CD4-positive, alpha-beta T cell (primary cell): ENCODE measurements around the gene PTPRE. TPM values are rescaled to one million over a fixed set of nuclear protein-coding genes. Genes with fewer than 3 reads are reported as not detected.

Experiments used
- ATAC-seq: fragments of 200-7000 bp; cut with Tn5 transposase; one replicate; pipeline ENCODE4 v1.10.0; 2022; ENCODE audit warnings: mild to moderate bottlenecking; ENCODE audit not compliant: poor library complexity
- CTCF ChIA-PET: fragments of 350-600 bp; sonication (Branson Sonifier 250); formaldehyde crosslinking; loops from one replicate; lab custom pipeline; 2021; ENCODE audit warnings: antibody characterized with exemption, inconsistent platforms; lab: Charles Lee
- POLR2A ChIA-PET: fragments of 350-600 bp; sonication (Branson Sonifier 250); formaldehyde crosslinking; loops from one replicate; lab custom pipeline; 2021; ENCODE audit warnings: antibody characterized with exemption, inconsistent platforms; lab: Charles Lee
- DNase-seq, 14 experiments: peaks; one replicate each; pipeline ENCODE4 v3.0.0-alpha.2; 2013 to 2020; ENCODE audit warnings: mixed read lengths in 2 of 14
- H3K27ac ChIP-seq, 2 donors: one replicate each; pipeline versions ENCODE4 v1.5.1 to v1.7.0; 2013; ENCODE audit warnings: low read length in 2 of 2, low read depth in 1 of 2, mild to moderate bottlenecking in 1 of 2
- H3K27me3 ChIP-seq, 2 experiments: 1 replicate in 1 of 2; 2 replicates in 1 of 2; pipeline versions ENCODE4 v1.6.1 to v1.7.0; 2013; ENCODE audit warnings: low read length in 2 of 2, control low read depth in 1 of 2, mild to moderate bottlenecking in 1 of 2, moderate library complexity in 1 of 2; ENCODE audit not compliant: insufficient read depth in 2 of 2, control insufficient read depth in 1 of 2
- H3K36me3 ChIP-seq: one replicate; pipeline ENCODE4 v1.6.1; 2013; ENCODE audit warnings: low read length, control low read depth; ENCODE audit not compliant: insufficient read depth
- H3K4me1 ChIP-seq: one replicate; pipeline ENCODE4 v1.6.1; 2013; ENCODE audit warnings: low read length, control low read depth; ENCODE audit not compliant: insufficient read depth
- H3K4me3 ChIP-seq: one replicate; pipeline ENCODE4 v1.5.1; 2013; ENCODE audit warnings: mild to moderate bottlenecking, low read length, moderate library complexity
- H3K9me3 ChIP-seq, 2 experiments: 1 replicate in 1 of 2; 2 replicates in 1 of 2; pipeline versions ENCODE4 v1.6.1 to v1.7.0; 2013; ENCODE audit warnings: low read length in 2 of 2, mild to moderate bottlenecking in 2 of 2, control low read depth in 1 of 2, moderate library complexity in 1 of 2; ENCODE audit not compliant: control insufficient read depth in 1 of 2, insufficient read depth in 1 of 2
- H3K27ac Mint-ChIP-seq: one replicate; pipeline ENCODE4 v1.8.0; 2020; ENCODE audit warnings: mixed read lengths
- H3K27me3 Mint-ChIP-seq: one replicate; pipeline ENCODE4 v1.8.0; 2021; ENCODE audit warnings: mixed read lengths
- H3K36me3 Mint-ChIP-seq: one replicate; pipeline ENCODE4 v1.8.0; 2021; ENCODE audit warnings: low read depth, mixed read lengths
- H3K4me1 Mint-ChIP-seq: one replicate; pipeline ENCODE4 v1.8.0; 2021; ENCODE audit warnings: low read depth, mixed read lengths
- H3K4me3 Mint-ChIP-seq: one replicate; pipeline ENCODE4 v1.8.0; 2020; ENCODE audit warnings: mild to moderate bottlenecking, mixed read lengths
- H3K9me3 Mint-ChIP-seq: one replicate; pipeline ENCODE4 v1.8.0; 2020; ENCODE audit warnings: mixed read lengths
- CTCF ChIP-seq: fragments of 200-600 bp; IDR thresholded peaks from one replicate; pipeline ENCODE4 v1.8.0; 2022; ENCODE audit warnings: antibody characterized with exemption, mild to moderate bottlenecking
- intact Hi-C, 2 experiments: fragments of 100-400 bp; cut with DNase I in 1 of 2; cut with micrococcal nuclease in 1 of 2; formaldehyde crosslinking; loops; one replicate each; pipeline versions ENCODE4 v1.15.1 to v1.9.0; 2023 to 2025; cut with DNase I, micrococcal nuclease
- total RNA-seq, 174 experiments: library from RNA in 2 of 174; stranded (reverse) in 2 of 174; gene quantifications; one replicate each; pipeline ENCODE4 v1.2.3 and lab custom pipeline; 2021 to 2026

The PTPRE gene
- total RNA-seq, 2 experiments from 2014 or later = 47.6 to 55.1 TPM

GRCh38 chr10:128007971-128008370, 101.1 kb downstream of the PTPRE start:
- Mint-ChIP-seq H3K27me3 (peaks cover 4% of the 10 kb centered on the region), H3K4me1 (peaks cover 9% of the 10 kb centered on the region), H3K4me3 (no peak overlapping the region), H3K9me3 (no peaks in the 10 kb centered on the region), H3K27ac (no peak overlapping the region), H3K36me3 (no peaks in the 10 kb centered on the region)
- ChIA-PET CTCF (no interaction called here), POLR2A (no interaction called here)
- intact Hi-C loops = no loop called here
- TF ChIP-seq CTCF = no peak
- no peaks in the 10 kb centered on the region for H3K9me3 ChIP-seq
- H3K36me3 ChIP-seq = no peaks in the 10 kb centered on the region
- H3K27ac ChIP-seq = no peak overlapping the region
- no peaks in the 10 kb centered on the region for H3K27me3 ChIP-seq
- ATAC-seq = no peak
- no peak for DNase-seq
- H3K4me3 ChIP-seq = no peak overlapping the region
- peaks cover 9% of the 10 kb centered on the region for H3K4me1 ChIP-seq

GRCh38 chr10:128008521-128009250, 101.8 kb downstream of the PTPRE start:
- ChIA-PET CTCF (interaction anchor here (1.6 kb wide), 1 partner anchor 102 kb away, joined by 4 read pairs; the partner anchor contains the start of gene PTPRE), POLR2A (no interaction called here)
- Histone ChIP-seq H3K4me1 (peaks cover 9% of the 10 kb centered on the region), H3K4me3 (no peak overlapping the region), H3K27ac (no peak overlapping the region), H3K9me3 (no peaks in the 10 kb centered on the region), H3K27me3 (no peaks in the 10 kb centered on the region), H3K36me3 (no peaks in the 10 kb centered on the region)
- TF ChIP-seq CTCF = no peak
- DNase-seq = no peak
- Mint-ChIP-seq H3K36me3 (no peaks in the 10 kb centered on the region), H3K4me1 (peaks cover 9% of the 10 kb centered on the region), H3K27me3 (peaks cover 4% of the 10 kb centered on the region), H3K4me3 (no peak overlapping the region), H3K27ac (no peak overlapping the region), H3K9me3 (no peaks in the 10 kb centered on the region)
- ATAC-seq = no peak
- intact Hi-C loops = no loop called here

GRCh38 chr10:128009372-128010126, 102.6 kb downstream of the PTPRE start:
- ChIA-PET POLR2A (no interaction called here), CTCF (interaction anchor here (1.1 to 1.6 kb wide), 2 partner anchors 60 to 103 kb away, joined by 4 read pairs; partner anchors contain the start of gene PTPRE)
- no peaks in the 10 kb centered on the region for H3K27me3 ChIP-seq
- H3K36me3 Mint-ChIP-seq = no peaks in the 10 kb centered on the region
- H3K9me3 ChIP-seq = no peaks in the 10 kb centered on the region
- H3K9me3 Mint-ChIP-seq = no peaks in the 10 kb centered on the region
- ATAC-seq (no peak), DNase-seq (no peak)
- no peaks in the 10 kb centered on the region for H3K36me3 ChIP-seq
- peaks cover 9% of the 10 kb centered on the region for H3K4me1 ChIP-seq
- no peak overlapping the region for H3K4me3 ChIP-seq
- intact Hi-C loops = loop anchor here in 1 of 2 experiments (5.0 to 10.0 kb wide), 2 partner anchors 143 to 295 kb away; no protein-coding TSS in a partner anchor
- TF ChIP-seq CTCF = no peak
- no peak overlapping the region for H3K27ac ChIP-seq
- H3K4me3 Mint-ChIP-seq = no peak overlapping the region
- no peak overlapping the region for H3K27ac Mint-ChIP-seq
- peaks cover 9% of the 10 kb centered on the region for H3K4me1 Mint-ChIP-seq
- peaks cover 4% of the 10 kb centered on the region for H3K27me3 Mint-ChIP-seq
